DOHH2 (cell line): ENCODE measurements around the gene SRP19.

Experiments
- H3F3A ChIP-seq: fragments of 200-600 bp; sonication (generic), shearing (Covaris generic); 2 replicates; pipeline ENCODE4 v1.6.0; 2016; ENCODE audit warnings: antibody characterized with exemption, mild to moderate bottlenecking; ENCODE audit not compliant: control insufficient read depth, insufficient read depth
- H3K27ac ChIP-seq: fragments of 200-600 bp; sonication (generic); 2 replicates; pipeline ENCODE4 v1.5.1; 2014; ENCODE audit warnings: low read depth, mild to moderate bottlenecking, low read length, moderate library complexity
- H3K27me3 ChIP-seq: fragments of 200-600 bp; sonication (generic); 2 replicates; pipeline ENCODE4 v1.6.1; 2014; ENCODE audit warnings: mild to moderate bottlenecking, low read length, mixed read lengths; ENCODE audit not compliant: control insufficient read depth
- H3K36me3 ChIP-seq: fragments of 200-600 bp; sonication (generic); 2 replicates; pipeline ENCODE4 v1.6.1; 2014; ENCODE audit warnings: mild to moderate bottlenecking, low read length, moderate library complexity, mixed read lengths; ENCODE audit not compliant: control insufficient read depth
- H3K4me1 ChIP-seq: fragments of 200-600 bp; sonication (generic); 2 replicates; pipeline ENCODE4 v1.6.1; 2014; ENCODE audit warnings: mild to moderate bottlenecking, low read length, mixed read lengths; ENCODE audit not compliant: control insufficient read depth
- H3K4me2 ChIP-seq: fragments of 200-600 bp; sonication (generic); 2 replicates; pipeline ENCODE4 v1.6.0; 2014; ENCODE audit warnings: mild to moderate bottlenecking, low read length, moderate library complexity
- H3K4me3 ChIP-seq: fragments of 200-600 bp; sonication (generic); 2 replicates; pipeline ENCODE4 v1.5.1; 2014; ENCODE audit warnings: mild to moderate bottlenecking, low read length, mixed read lengths
- H3K79me2 ChIP-seq: fragments of 200-600 bp; sonication (generic); 2 replicates; pipeline ENCODE4 v1.6.1; 2014; ENCODE audit warnings: mild to moderate bottlenecking, low read length, mixed read lengths; ENCODE audit not compliant: control insufficient read depth
- H3K9me2 ChIP-seq: fragments of 200-600 bp; sonication (generic); replicated peaks from 2 replicates; pipeline ENCODE4 v1.6.1; 2014; ENCODE audit warnings: mild to moderate bottlenecking, low read length, mixed read lengths; ENCODE audit not compliant: control insufficient read depth
- H3K9me3 ChIP-seq: fragments of 200-600 bp; sonication (generic); 2 replicates; pipeline ENCODE4 v1.6.1; 2014; ENCODE audit warnings: antibody characterized with exemption, low read length, mixed read lengths; ENCODE audit not compliant: control insufficient read depth, insufficient read depth
- H4K20me1 ChIP-seq: fragments of 200-600 bp; sonication (generic); 2 replicates; pipeline ENCODE4 v1.6.0; 2014; ENCODE audit warnings: low read depth, mild to moderate bottlenecking, antibody characterized with exemption, low read length, moderate library complexity; ENCODE audit not compliant: control insufficient read depth, insufficient read depth
- CTCF ChIP-seq: fragments of 200-600 bp; sonication (generic); IDR thresholded peaks from one replicate; pipeline ENCODE4 v1.5.1; 2014; ENCODE audit warnings: antibody characterized with exemption, mild to moderate bottlenecking, low read depth, low read length; ENCODE audit not compliant: poor library complexity, severe bottlenecking
- EZH2phosphoT487 ChIP-seq: fragments of 200-600 bp; sonication (generic); IDR thresholded peaks from 2 replicates; pipeline ENCODE4 v1.6.1; 2017; ENCODE audit warnings: borderline replicate concordance, mild to moderate bottlenecking, antibody characterized with exemption, low read length, moderate library complexity, mixed read lengths

Gene SRP19

DNA sequence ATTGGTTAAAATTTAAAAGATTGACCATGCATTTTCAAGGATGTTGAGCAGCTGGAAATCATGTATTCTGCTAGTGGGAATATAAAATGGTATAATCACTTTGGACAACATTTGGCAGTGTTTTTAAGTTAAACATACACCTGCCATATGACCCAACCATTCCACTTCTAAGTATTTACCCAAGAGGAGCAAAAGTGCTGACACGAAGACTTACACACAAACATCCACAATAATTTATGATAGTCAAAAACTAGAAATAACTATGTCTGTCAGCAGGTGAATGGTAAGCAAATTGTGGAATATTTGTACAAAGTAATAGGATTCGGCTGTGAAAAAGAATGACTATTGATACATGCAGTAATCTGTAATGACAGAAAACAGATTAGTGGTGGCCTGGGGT is 30.7 kb upstream of the SRP19 start:
- Histone ChIP-seq H3K4me1 (no peaks in the 10 kb centered on the region), H3K27me3 (no peaks in the 10 kb centered on the region), H3F3A (no peaks in the 10 kb centered on the region), H3K36me3 (peaks cover 41% of the 10 kb centered on the region), H3K9me3 (no peaks in the 10 kb centered on the region), H3K9me2 (no peaks in the 10 kb centered on the region), H4K20me1 (no peaks in the 10 kb centered on the region), H3K27ac (no peak overlapping the region), H3K4me3 (no peak overlapping the region), H3K79me2 (no peaks in the 10 kb centered on the region), H3K4me2 (no peak overlapping the region)
- TF ChIP-seq CTCF (no peak), EZH2phosphoT487 (no peak)

DNA sequence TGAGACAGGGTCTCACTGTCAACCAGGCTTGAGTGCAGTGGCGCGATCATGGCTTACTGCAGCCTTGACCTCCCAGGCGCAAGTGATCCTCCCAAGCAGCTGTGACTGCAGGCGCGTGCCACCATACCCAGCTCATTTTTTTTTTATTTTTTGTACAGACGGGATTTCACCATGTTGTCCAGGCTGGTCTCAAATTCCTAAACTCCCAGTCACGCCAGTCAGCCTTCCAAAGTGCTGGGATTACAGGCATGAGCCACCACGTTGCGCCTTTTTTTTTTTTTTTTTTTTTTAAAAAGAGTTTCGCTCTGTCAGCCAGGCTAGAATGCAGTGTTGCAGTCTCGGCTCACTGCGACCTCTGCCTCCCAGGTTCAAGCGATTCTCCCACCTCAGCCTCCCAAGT is 27.1 kb upstream of the SRP19 start:
- Histone ChIP-seq H3K9me2 (no peaks in the 10 kb centered on the region), H3F3A (no peaks in the 10 kb centered on the region), H3K27me3 (no peaks in the 10 kb centered on the region), H3K4me3 (no peak overlapping the region), H3K79me2 (no peaks in the 10 kb centered on the region), H3K4me2 (no peak overlapping the region), H3K27ac (no peak overlapping the region), H3K9me3 (no peaks in the 10 kb centered on the region), H3K36me3 (peaks cover 42% of the 10 kb centered on the region), H3K4me1 (no peaks in the 10 kb centered on the region), H4K20me1 (no peaks in the 10 kb centered on the region)
- TF ChIP-seq EZH2phosphoT487, result no peak

DNA sequence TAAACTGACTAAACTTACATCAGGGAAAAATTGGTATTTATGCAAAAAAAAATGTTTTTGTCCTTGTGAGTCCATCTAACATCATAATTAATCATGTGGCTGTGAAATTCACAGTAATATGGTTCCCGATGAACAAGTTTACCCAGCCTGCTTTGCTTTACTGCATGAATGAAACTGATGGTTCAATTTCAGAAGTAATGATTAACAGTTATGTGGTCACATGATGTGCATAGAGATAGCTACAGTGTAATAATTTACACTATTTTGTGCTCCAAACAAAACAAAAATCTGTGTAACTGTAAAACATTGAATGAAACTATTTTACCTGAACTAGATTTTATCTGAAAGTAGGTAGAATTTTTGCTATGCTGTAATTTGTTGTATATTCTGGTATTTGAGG is 16.6 kb upstream of the SRP19 start:
- Histone ChIP-seq H3K4me3 (no peak overlapping the region), H3K9me3 (no peaks in the 10 kb centered on the region), H3K4me1 (peaks cover 7% of the 10 kb centered on the region), H3F3A (peaks cover 10% of the 10 kb centered on the region), H3K27ac (no peak overlapping the region), H3K36me3 (peaks cover 9% of the 10 kb centered on the region), H3K9me2 (no peaks in the 10 kb centered on the region), H3K27me3 (no peaks in the 10 kb centered on the region), H3K79me2 (no peaks in the 10 kb centered on the region), H3K4me2 (no peak overlapping the region), H4K20me1 (no peaks in the 10 kb centered on the region)
- TF ChIP-seq EZH2phosphoT487 (no peak), CTCF (no peak)

DNA sequence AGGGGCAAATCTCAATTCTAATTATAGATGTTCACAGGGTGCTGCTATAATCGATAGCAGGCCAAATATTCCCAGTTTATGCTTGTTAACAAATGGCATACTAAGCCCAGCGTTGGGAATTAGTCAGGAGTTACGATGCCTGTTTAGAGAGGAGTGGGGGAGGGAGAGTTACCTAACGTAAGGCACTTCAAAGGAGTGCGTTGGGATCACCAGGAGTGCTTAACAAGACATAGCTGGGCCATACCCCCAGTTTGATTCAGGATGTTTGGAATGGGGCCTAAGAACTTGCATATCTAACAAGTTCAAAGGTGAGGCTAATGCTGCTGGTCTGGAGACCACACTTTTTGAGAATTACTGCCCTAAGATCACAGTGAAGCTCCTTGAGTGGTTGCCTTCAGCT is 14.5 kb upstream of the SRP19 start:
- Histone ChIP-seq H3F3A (peaks cover 10% of the 10 kb centered on the region), H3K9me2 (no peaks in the 10 kb centered on the region), H3K4me2 (no peak overlapping the region), H4K20me1 (no peaks in the 10 kb centered on the region), H3K4me1 (peaks cover 10% of the 10 kb centered on the region), H3K36me3 (0 out of 2 replicates have a peak, but pooled peaks cover 2% of the 10 kb centered on the region), H3K27ac (no peak overlapping the region), H3K79me2 (no peaks in the 10 kb centered on the region), H3K9me3 (no peaks in the 10 kb centered on the region), H3K4me3 (no peak overlapping the region), H3K27me3 (no peaks in the 10 kb centered on the region)
- no peak for TF ChIP-seq EZH2phosphoT487
- TF ChIP-seq CTCF, result no peak
